Activated CD8-positive, alpha-beta memory T cell treated with anti-CD3 and anti-CD28 coated beads, Interleukin-2, amount 10 ng/mL, durations not matched to agents 7 days and 5 days (primary cell): ENCODE results near the gene SPOP. TPM values are rescaled to one million over a fixed set of nuclear protein-coding genes. Genes with fewer than 3 reads are reported as not detected.

Experiments
- ATAC-seq: fragments of 150-1000 bp; cut with Tn5 transposase; one replicate; pipeline ENCODE4 v1.10.0; 2021; ENCODE audit warnings: moderate library complexity
- CTCF ChIA-PET: fragments of 350-600 bp; sonication (Branson Sonifier 250); formaldehyde crosslinking; loops from one replicate; lab custom pipeline; 2021; ENCODE audit warnings: antibody characterized with exemption; lab: Charles Lee
- DNase-seq: peaks from one replicate; pipeline ENCODE4 v3.0.0-alpha.2; 2020
- H3K27ac Mint-ChIP-seq: one replicate; pipeline ENCODE4 v1.8.0; 2021; ENCODE audit warnings: mild to moderate bottlenecking, mixed read lengths
- H3K27me3 Mint-ChIP-seq: one replicate; pipeline ENCODE4 v1.8.0; 2021; ENCODE audit warnings: mixed read lengths
- H3K36me3 Mint-ChIP-seq: one replicate; pipeline ENCODE4 v1.8.0; 2021; ENCODE audit warnings: mild to moderate bottlenecking, mixed read lengths
- H3K4me1 Mint-ChIP-seq: one replicate; pipeline ENCODE4 v1.8.0; 2021; ENCODE audit warnings: mixed read lengths
- H3K4me3 Mint-ChIP-seq: one replicate; pipeline ENCODE4 v1.8.0; 2021; ENCODE audit warnings: mild to moderate bottlenecking, moderate library complexity, mixed read lengths
- H3K9me3 Mint-ChIP-seq: one replicate; pipeline ENCODE4 v1.8.0; 2022; ENCODE audit warnings: low read depth, mixed read lengths
- total RNA-seq, 2 experiments: library from RNA; stranded (reverse); gene quantifications; one replicate each; pipeline ENCODE4 v1.2.3, GENCODE V29; 2021

Gene SPOP
- total RNA-seq, 2 experiments from 2014 or later = 49.7 to 51.5 TPM

DNA sequence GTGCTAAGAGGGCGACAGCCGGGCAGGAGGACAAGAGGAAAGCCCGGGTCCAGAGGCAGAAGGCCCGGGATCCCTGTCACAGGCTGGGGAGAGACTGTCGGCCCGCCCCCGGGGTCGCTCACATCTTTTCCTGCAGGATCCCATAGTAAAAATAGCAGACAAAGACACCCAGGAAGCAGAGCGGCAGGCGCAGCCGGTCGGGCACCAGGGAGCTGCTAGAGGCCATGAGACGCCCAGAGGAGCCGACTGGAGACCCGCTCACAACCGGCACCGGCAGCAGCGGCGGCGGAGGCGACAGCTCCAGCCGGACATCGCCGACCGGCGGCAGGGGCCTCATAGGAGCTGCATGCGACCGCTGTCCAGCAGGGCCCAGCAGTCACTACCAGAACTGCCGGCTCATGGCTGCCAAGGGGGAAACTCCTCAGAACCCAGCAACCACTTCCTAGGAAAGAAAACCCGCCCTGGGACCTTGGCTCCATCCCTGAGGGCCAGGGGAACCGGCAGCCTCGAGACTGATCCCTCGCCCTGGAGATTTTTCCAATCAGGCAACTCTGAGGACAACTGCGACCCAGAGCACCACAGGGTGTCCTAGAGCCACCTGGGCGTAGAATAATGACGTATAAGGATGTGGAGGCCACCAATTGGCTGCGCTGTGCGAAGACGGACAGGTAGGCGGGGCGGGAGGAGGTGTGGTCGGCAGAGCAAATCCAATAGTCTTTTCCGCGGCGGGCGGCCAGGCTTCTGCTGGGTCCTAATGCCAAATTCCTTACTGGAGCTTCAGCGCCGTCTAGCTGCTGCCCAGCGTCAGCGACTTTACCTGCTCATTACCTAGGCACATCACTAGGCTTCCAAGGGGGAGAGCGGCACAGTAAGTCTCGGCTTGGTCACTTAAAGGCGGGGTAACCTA is 30.0 kb upstream of the SPOP start, which contains the start of gene SLC35B1:
TSS of gene SLC35B1 (minus strand) at position 357 of the 907 bp plus-strand sequence. CDS start at position 226, 131 bp downstream.
- peak; percentile 99 for DNase-seq
- H3K4me1 Mint-ChIP-seq = peaks cover 45% of the 10 kb centered on the region
- no peaks in the 10 kb centered on the region for H3K27me3 Mint-ChIP-seq

DNA sequence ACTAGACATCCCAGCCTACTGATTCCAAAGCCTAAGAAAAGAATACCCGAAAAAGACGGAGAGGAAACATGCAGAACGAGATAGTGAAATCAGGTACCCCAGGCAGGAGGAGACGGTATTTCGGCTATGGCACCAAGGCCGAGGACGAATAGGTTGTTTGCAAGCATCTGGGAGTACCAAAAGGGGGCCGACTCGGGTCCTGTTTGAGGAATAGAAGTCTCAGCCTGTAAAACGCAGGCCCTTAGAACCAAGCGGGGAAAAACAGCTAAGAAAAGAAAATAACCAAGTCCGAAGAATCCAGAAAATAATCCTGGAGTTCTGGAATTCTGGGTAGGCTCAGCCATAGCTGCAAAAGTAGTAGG is 29.3 kb upstream of the SPOP start:
- H3K36me3 Mint-ChIP-seq = peaks cover 30% of the 10 kb centered on the region
- peak overlapping the region; percentile 89 for H3K4me3 Mint-ChIP-seq
- H3K4me1 Mint-ChIP-seq = peaks cover 45% of the 10 kb centered on the region
- ATAC-seq = no peak
- no peaks in the 10 kb centered on the region for H3K27me3 Mint-ChIP-seq
- peak overlapping the region; percentile 96 for H3K27ac Mint-ChIP-seq
- CTCF ChIA-PET = interaction anchor here (0.9 to 33.6 kb wide), 24 partner anchors 9 to 387 kb away, joined by 3 to 734 read pairs (median 8); partner anchors contain the start of genes FAM117A, KAT7 and NXPH3
- no peak for DNase-seq
- no peaks in the 10 kb centered on the region for H3K9me3 Mint-ChIP-seq

More for the DNA sequence above, 30.0 kb upstream of the SPOP start, which contains the start of gene SLC35B1:
- Mint-ChIP-seq H3K27ac (peak within 1 kb of the TSS; percentile 96), H3K4me3 (peak within 1 kb of the TSS; percentile 89), H3K36me3 (peaks cover 28% of the 10 kb centered on the region), H3K9me3 (no peaks in the 10 kb centered on the region)
- CTCF ChIA-PET = interaction anchor here (0.7 to 33.6 kb wide), 39 partner anchors 9 to 387 kb away, joined by 3 to 734 read pairs (median 5); partner anchors contain the start of genes FAM117A, KAT7, NXPH3 and TAC4
- peak; percentile 99 for ATAC-seq

DNA sequence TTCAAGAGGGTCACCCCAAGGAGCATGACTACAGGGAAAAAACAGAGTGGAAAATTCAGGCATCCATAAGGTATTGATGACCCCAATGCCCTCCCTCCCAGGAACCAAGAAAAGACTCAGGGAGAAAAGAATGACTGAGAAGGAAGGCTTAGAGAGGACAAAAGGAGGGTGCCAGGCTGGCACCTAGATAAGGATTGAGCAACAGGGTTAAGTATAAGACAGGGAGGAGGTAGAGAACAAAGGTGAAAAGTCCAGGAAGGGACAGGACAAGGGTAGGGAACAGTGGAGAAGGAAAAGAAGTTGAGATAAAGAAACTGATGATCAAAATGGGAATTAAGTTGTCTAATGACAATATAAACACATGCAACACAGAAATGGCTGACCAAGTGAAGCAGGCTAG is 27.4 kb upstream of the SPOP start:
- peak overlapping the region; percentile 23 for H3K4me3 Mint-ChIP-seq
- peaks cover 45% of the 10 kb centered on the region for H3K4me1 Mint-ChIP-seq
- peak overlapping the region; percentile 50 for H3K27ac Mint-ChIP-seq
- DNase-seq (no peak), ATAC-seq (no peak)
- H3K36me3 Mint-ChIP-seq = peaks cover 33% of the 10 kb centered on the region
- no peaks in the 10 kb centered on the region for H3K9me3 Mint-ChIP-seq
- H3K27me3 Mint-ChIP-seq = no peaks in the 10 kb centered on the region
- CTCF ChIA-PET = interaction anchor here (2.1 to 33.6 kb wide), 3 partner anchors 9 to 149 kb away, joined by 10 to 734 read pairs (median 24); partner anchors contain the start of gene NXPH3

DNA sequence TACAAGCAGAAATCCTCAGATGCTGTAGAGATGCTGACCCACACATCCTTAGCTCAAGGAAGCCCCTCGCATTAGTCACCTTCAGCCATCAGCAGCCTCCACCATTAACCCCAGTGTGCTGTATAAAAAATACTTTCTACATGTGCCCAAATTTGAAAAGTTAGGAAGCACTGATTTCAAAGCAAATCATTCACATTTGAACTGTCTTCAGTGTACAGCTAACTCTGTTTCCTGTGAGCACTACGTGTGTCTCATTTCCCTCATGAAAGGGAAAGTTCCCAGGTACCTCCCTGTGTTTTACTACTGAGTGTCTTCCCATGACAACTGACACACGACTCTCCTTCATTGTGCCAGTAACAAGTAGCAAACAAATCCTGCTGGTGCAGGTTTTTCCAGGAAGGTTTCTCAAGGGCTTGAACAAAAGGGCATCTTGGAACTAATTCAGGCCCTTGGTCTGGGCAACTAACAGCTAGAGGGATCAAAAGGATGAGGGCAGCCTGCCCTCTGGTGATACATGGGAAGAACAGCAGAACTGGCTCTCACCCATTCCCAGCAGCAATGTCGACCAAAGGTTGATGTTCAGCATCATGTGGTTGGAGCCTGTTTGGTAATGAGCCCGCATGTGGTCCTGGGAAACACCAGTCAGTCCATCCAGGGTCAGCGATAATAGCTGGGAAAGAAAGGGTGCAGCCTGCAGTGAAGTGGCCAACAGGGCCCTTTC is 25.8 kb upstream of the SPOP start:
- H3K27ac Mint-ChIP-seq = peak overlapping the region; percentile 56
- H3K36me3 Mint-ChIP-seq = peaks cover 33% of the 10 kb centered on the region
- no peaks in the 10 kb centered on the region for H3K27me3 Mint-ChIP-seq
- DNase-seq (no peak), ATAC-seq (no peak)
- peaks cover 37% of the 10 kb centered on the region for H3K4me1 Mint-ChIP-seq
- CTCF ChIA-PET = interaction anchor here (0.9 to 33.6 kb wide), 9 partner anchors 8 to 295 kb away, joined by 3 to 734 read pairs (median 5); partner anchors contain the start of genes KAT7 and NXPH3
- no peak overlapping the region for H3K4me3 Mint-ChIP-seq
- H3K9me3 Mint-ChIP-seq = no peaks in the 10 kb centered on the region

DNA sequence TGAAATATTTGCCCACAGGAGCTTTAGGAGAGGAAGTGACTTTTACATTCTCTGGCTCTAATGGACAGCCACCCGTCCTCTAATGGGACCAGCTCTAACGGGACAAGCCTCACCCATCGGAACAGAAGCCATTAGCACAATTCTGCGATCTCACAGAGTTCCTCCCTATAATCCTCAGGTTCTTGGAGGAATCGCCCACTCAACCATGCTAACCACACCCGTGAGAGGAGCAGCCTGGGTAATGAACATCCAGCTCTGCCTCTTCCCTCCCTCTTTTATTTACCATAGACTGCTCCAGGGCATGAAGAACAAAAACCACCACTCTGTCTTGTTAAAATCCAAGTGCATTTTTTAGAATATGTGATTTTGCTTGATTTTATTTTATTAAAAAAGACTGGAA is 23.1 kb upstream of the SPOP start:
- Mint-ChIP-seq H3K36me3 (peaks cover 33% of the 10 kb centered on the region), H3K4me3 (no peak overlapping the region), H3K9me3 (no peaks in the 10 kb centered on the region), H3K27ac (no peak overlapping the region), H3K27me3 (no peaks in the 10 kb centered on the region), H3K4me1 (peaks cover 34% of the 10 kb centered on the region)
- CTCF ChIA-PET = interaction anchor here (1.0 to 33.6 kb wide), 4 partner anchors 28 to 296 kb away, joined by 3 to 734 read pairs (median 6); partner anchors contain the start of gene NXPH3
- DNase-seq (no peak), ATAC-seq (no peak)

DNA sequence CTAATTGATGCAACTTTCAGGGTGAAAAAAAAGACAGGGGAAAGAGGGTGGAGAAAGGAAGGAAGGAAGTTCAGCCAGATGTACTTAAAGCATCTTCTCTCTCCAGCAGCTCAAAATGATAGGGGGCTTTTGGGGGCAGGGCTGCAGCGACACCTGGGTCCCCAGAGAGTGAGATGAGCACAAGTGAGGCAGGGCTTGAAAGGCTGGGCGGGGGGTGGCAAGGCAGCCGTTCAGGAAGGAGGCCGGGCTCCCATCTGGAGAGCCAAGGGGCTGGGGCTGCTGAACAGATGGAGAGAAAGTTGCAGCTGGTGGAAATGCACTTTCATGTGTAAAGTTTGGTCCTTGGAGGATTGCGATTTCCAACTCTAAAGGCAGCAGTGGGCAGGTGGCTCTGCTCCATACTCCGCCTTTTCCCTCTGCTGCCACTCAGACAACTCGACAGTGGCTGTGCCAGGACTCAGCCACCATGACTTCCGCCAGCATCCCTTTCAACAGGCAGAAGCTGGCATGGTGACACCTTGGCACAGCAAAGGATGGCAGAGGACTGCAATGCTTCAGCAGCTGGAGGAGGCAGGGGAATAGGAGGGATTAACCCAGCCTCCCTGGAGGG is 22.2 kb upstream of the SPOP start:
- H3K27ac Mint-ChIP-seq = peak overlapping the region; percentile 1
- peaks cover 29% of the 10 kb centered on the region for H3K36me3 Mint-ChIP-seq
- H3K27me3 Mint-ChIP-seq = no peaks in the 10 kb centered on the region
- DNase-seq (no peak), ATAC-seq (no peak)
- CTCF ChIA-PET = interaction anchor here (1.2 to 33.6 kb wide), 5 partner anchors 8 to 297 kb away, joined by 3 to 734 read pairs (median 8); partner anchors contain the start of genes NXPH3 and SLC35B1
- peaks cover 37% of the 10 kb centered on the region for H3K4me1 Mint-ChIP-seq
- H3K9me3 Mint-ChIP-seq = no peaks in the 10 kb centered on the region
- H3K4me3 Mint-ChIP-seq = no peak overlapping the region

DNA sequence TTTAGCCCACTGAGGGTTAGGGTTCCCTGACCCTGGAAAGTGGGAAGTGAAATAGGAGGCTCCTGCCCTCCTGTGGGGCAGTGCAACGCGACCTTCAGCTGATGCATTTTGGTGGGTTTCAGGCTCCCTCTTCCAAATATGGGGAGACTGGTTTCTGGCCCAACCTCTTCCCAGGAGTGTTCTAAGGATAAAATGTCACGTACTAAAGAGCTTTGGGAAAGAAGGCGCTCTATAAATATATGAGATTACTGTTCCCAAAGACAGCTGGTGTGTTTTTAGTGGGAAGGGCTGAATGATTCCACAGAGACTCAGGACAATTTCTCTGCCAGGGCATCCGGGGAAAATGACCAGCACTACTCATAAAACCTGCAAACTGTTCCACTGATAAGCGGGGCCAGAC is 20.1 kb upstream of the SPOP start:
- CTCF ChIA-PET = interaction anchor here (1.0 to 33.6 kb wide), 4 partner anchors 10 to 153 kb away, joined by 4 to 734 read pairs (median 30); partner anchors contain the start of genes NXPH3 and SLC35B1
- Mint-ChIP-seq H3K36me3 (peaks cover 14% of the 10 kb centered on the region), H3K27me3 (no peaks in the 10 kb centered on the region), H3K27ac (no peak overlapping the region), H3K4me1 (peaks cover 33% of the 10 kb centered on the region), H3K9me3 (no peaks in the 10 kb centered on the region), H3K4me3 (no peak overlapping the region)
- DNase-seq (no peak), ATAC-seq (no peak)

DNA sequence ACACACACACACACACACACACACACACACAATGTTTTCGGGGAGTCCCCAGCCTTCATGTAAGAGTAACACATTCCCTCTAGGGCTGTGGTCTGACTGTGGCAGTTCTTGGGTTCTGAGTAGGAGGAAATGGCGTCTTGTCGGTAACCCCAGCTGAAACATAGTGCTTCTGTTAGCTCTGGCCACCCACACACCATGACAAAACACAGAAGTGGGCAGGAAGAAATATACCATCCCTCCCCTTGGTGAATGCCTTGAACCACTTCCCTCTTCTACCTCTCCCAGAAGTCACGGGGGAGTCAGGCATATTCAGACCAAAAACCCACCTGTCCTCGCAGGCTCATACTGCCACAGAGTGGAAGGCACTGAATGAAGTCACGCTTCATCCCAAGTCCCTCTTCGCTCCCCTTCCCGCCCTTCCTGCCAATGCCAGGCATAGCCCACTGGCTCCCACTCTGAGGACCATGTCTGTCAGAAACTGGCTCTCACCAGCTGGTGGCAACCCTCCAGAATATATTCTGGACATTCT is 18.4 kb upstream of the SPOP start:
- Mint-ChIP-seq H3K27me3 (no peaks in the 10 kb centered on the region), H3K9me3 (no peaks in the 10 kb centered on the region), H3K4me3 (peak overlapping the region; percentile 36), H3K27ac (peak overlapping the region; percentile 83), H3K4me1 (peaks cover 33% of the 10 kb centered on the region), H3K36me3 (peaks cover 10% of the 10 kb centered on the region)
- CTCF ChIA-PET = interaction anchor here (0.7 to 33.6 kb wide), 35 partner anchors 8 to 301 kb away, joined by 3 to 734 read pairs (median 5); partner anchors contain the start of genes FAM117A, NXPH3, PHB1 and SLC35B1
- ATAC-seq = peak; percentile 89
- peak; percentile 92 for DNase-seq

DNA sequence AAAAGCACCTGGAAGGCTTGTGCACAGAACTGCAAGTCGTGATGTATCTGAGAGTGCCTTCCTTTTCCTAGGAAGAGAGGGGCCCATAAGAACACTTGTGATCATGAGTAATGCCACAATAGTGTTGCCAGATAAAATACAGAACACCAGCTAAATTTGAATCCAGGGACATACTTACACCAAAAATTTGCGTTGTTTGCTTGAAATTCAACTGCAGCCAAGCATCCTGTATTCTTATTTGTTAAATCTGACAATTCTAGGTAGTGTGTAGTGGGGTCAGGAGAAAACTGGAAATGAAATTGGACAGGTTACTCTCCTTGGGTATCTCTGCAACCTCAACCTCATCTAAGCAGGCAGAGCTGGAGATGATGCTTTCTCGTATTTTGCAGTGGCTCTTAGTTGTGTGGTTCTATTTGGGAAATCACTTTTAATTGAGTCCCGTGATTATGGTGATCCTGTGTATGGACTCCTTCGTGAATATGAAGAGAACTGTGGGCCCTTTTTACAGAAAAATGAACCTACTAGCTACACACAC is 17.9 kb upstream of the SPOP start:
- no peak for DNase-seq
- Mint-ChIP-seq H3K27ac (peak overlapping the region; percentile 83), H3K36me3 (peaks cover 7% of the 10 kb centered on the region), H3K4me3 (peak overlapping the region; percentile 36), H3K27me3 (no peaks in the 10 kb centered on the region), H3K9me3 (no peaks in the 10 kb centered on the region), H3K4me1 (peaks cover 33% of the 10 kb centered on the region)
- CTCF ChIA-PET = interaction anchor here (0.7 to 33.6 kb wide), 37 partner anchors 8 to 302 kb away, joined by 3 to 734 read pairs (median 4); partner anchors contain the start of genes FAM117A, NXPH3, PHB1 and SLC35B1
- peak; percentile 55 for ATAC-seq

DNA sequence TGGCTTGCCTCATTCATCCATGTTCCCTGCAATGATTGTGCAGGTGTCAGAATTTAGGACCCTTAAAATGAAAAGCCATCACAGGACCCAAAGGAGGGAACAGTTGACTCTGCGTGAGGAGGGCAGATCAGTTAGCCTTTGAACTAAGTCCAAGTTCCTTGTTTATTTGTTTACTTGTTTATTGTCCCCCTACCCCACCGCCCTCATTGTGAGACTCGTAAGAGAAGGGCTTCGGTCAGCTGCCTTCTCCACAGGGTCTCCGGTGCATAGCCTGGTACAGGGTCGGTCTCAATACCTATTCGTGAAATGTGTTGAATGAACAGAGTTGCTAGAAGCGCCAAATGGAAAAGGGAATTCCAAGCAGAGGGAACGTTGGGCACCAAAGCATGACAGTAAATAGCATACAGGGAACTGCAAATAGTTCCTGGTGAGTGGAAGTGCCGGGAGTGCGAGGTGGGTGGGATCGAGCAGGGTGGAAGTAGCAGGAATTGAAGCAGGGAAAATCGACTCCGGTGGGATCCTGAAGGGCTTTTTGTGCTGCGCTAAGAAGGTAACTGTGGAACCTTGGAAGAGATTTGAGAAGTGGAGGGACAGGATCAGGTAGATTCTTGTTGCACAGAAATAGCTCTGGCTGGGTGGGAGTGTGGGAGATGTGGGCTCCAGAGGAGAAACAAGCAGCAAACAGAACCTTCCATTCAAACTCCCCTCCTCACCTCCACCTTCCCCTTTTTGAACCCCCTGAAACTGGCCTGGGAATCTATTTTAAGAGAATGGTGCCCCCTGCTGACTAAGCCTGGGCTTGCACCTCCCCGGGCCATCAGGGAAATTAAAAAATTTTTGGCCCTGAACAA is 17.2 kb upstream of the SPOP start:
- peak; percentile 38 for ATAC-seq
- Mint-ChIP-seq H3K4me3 (no peak overlapping the region), H3K27ac (peak overlapping the region; percentile 83), H3K36me3 (peaks cover 4% of the 10 kb centered on the region), H3K9me3 (no peaks in the 10 kb centered on the region), H3K4me1 (peaks cover 33% of the 10 kb centered on the region), H3K27me3 (no peaks in the 10 kb centered on the region)
- DNase-seq = peak; percentile 83
- CTCF ChIA-PET = interaction anchor here (0.8 to 33.6 kb wide), 25 partner anchors 9 to 303 kb away, joined by 3 to 734 read pairs (median 5); partner anchors contain the start of genes NXPH3, PHB1, SLC35B1 and SPOP

DNA sequence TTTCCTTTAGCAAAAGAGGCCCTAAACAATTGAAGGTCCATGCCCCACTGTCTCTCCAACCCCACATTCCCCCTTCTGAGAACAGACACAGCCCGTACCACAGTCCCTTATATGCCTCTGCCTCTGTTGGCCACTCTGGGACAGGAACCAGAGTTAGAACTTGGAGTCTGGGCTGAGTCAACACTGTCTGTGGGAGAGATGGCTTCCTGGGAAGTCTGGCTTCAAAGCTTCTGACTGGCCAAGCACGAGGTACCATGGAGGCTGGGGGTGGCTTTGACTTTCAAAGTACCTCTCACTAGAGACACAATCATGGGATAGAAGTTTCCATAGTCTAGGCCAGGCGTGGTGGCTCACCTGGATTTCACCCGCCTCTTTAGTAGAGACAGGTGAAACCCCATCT is 14.9 kb upstream of the SPOP start:
- Mint-ChIP-seq H3K4me1 (peaks cover 41% of the 10 kb centered on the region), H3K9me3 (no peaks in the 10 kb centered on the region), H3K27ac (no peak overlapping the region), H3K4me3 (no peak overlapping the region), H3K27me3 (no peaks in the 10 kb centered on the region), H3K36me3 (peaks cover 4% of the 10 kb centered on the region)
- no peak for ATAC-seq
- no peak for DNase-seq
- CTCF ChIA-PET = interaction anchor here (1.0 to 33.6 kb wide), 2 partner anchors 11 to 122 kb away, joined by 3 to 734 read pairs; partner anchors contain the start of gene NXPH3
